ENCODE measurements around the gene RAB11B. TPM values are rescaled to one million over a fixed set of nuclear protein-coding genes. Genes with fewer than 3 reads are reported as not detected.
"Not testable (repeated sequence)": the region's sequence is repeated elsewhere in the genome, so short reads cannot be mapped to it uniquely, and the experiment has no call there.

The RAB11B gene
- total and polyA plus RNA-seq, 2 of the 13 experiments (the other 11 are each of a cell fraction or from before 2014, with no cell fraction given) = 6.0 to 28.4 TPM

- 72% methylated on average over 13 of the region's 13 CpGs for WGBS (ENCODE audit: low lambda C conversion rate)
- H2AFZ ChIP-seq (ENCODE audit: low read length); H3K27ac ChIP-seq (ENCODE audit: extremely low read length, insufficient read depth, low read length); DNase-seq (ENCODE audit: low spot score); H3K9ac ChIP-seq (ENCODE audit: insufficient read depth, low read depth, low read length); H3K27me3 ChIP-seq (ENCODE audit: control insufficient read depth in 1 of 2, insufficient read depth in 2 of 2, low read length in 2 of 2); H3K36me3 ChIP-seq (replicated peaks in 1 of 2; ENCODE audit: control insufficient read depth in 1 of 2, insufficient read depth in 2 of 2, low read length in 2 of 2); H3K9me3 ChIP-seq (ENCODE audit: low read length); H4K20me1 ChIP-seq (ENCODE audit: insufficient read depth, low read length); H3K4me3 ChIP-seq (replicated peaks in 1 of 3; ENCODE audit: insufficient read depth in 1 of 3, low read depth in 2 of 3, low read length in 3 of 3); FAIRE-seq; H3K4me2 ChIP-seq (ENCODE audit: low read depth, low read length); ATAC-seq; BruUV-seq (replicated peaks); H3K79me2 ChIP-seq (ENCODE audit: insufficient read depth, low read length); CTCF ChIA-PET (ENCODE audit: low intra/inter-chr PET ratio, low total read pairs): not testable (repeated sequence)
- H3K4me1 ChIP-seq (ENCODE audit: insufficient read depth, low read length) = peaks cover 26% of the 10 kb centered on the region
- POLR2A ChIA-PET = interaction anchor here (1.4 kb wide), 1 partner anchor 21 kb away, joined by 3 read pairs; the partner anchor contains the start of gene RAB11B
- intact Hi-C loops (cut with micrococcal nuclease; ENCODE audit: unreplicated experiment) = loop anchor here (5.0 kb wide), 1 partner anchor 37 kb away; no protein-coding TSS in a partner anchor
- TF ChIP-seq STAG1 (CRISPR knock-in tag; IDR thresholded peaks at IDR 0.05) = peak; percentile 34
- TF ChIP-seq ZBTB33 (CRISPR knock-in tag; IDR thresholded peaks at IDR 0.05) = peak; percentile 68
- TF ChIP-seq, protein P1, sequence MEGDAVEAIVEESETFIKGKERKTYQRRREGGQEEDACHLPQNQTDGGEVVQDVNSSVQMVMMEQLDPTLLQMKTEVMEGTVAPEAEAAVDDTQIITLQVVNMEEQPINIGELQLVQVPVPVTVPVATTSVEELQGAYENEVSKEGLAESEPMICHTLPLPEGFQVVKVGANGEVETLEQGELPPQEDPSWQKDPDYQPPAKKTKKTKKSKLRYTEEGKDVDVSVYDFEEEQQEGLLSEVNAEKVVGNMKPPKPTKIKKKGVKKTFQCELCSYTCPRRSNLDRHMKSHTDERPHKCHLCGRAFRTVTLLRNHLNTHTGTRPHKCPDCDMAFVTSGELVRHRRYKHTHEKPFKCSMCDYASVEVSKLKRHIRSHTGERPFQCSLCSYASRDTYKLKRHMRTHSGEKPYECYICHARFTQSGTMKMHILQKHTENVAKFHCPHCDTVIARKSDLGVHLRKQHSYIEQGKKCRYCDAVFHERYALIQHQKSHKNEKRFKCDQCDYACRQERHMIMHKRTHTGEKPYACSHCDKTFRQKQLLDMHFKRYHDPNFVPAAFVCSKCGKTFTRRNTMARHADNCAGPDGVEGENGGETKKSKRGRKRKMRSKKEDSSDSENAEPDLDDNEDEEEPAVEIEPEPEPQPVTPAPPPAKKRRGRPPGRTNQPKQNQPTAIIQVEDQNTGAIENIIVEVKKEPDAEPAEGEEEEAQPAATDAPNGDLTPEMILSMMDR (CRISPR knock-in tag; IDR thresholded peaks at IDR 0.05) = 0 out of 2 replicates have a peak, but pooled peaks have one; percentile 13
- in situ Hi-C loops (cut with HindIII; ENCODE audit: extremely low pct_ligation_motif_present, low pct_unique_long_range_greater_than_20kb) = loop anchor here (5.0 kb wide), 1 partner anchor 42 kb away; no protein-coding TSS in a partner anchor
Observed at GRCh38 chr19:8410718-8411117, 20.6 kb downstream of the RAB11B start.
